ENCODE measurements around the gene SUPT6H. TPM values are rescaled to one million over a fixed set of nuclear protein-coding genes. Genes with fewer than 3 reads are reported as not detected.

SUPT6H gene
- total and polyA plus RNA-seq, 3 donors from 2014 or later, result 64.8 to 129 (median 121) TPM

GRCh38 chr17:28724500-28725165, 62.6 kb downstream of the SUPT6H start:
- H3K27me3 ChIP-seq, result no peaks in the 10 kb centered on the region
- no peak overlapping the region for H3K27ac ChIP-seq
- H3K9me3 ChIP-seq, result no peaks in the 10 kb centered on the region
- TF ChIP-seq CTCF (IDR thresholded peaks at IDR 0.05), result no peak
- TF ChIP-seq POLR2A (IDR thresholded peaks at IDR 0.05), result no peak
- H3K4me1 ChIP-seq, result peaks cover 32% of the 10 kb centered on the region
- no peaks in the 10 kb centered on the region for H3K36me3 ChIP-seq (ENCODE audit: low read depth, missing control alignments)
- H3K4me3 ChIP-seq, result no peak overlapping the region
- WGBS, 2 donors, result 75 to 81% methylated on average over 10 of the region's 10 CpGs
- intact Hi-C loops (cut with DNase I; ENCODE audit: low total_unique reads), result no loop called here
- no peak for DNase-seq

GRCh38 chr17:28725166-28725659, 63.2 kb downstream of the SUPT6H start:
- H3K27ac ChIP-seq, result peak overlapping the region in 1 of 2 donors; percentile 77
- no peaks in the 10 kb centered on the region for H3K36me3 ChIP-seq (ENCODE audit: low read depth, missing control alignments)
- no peaks in the 10 kb centered on the region for H3K27me3 ChIP-seq
- no peak for DNase-seq
- no peaks in the 10 kb centered on the region for H3K9me3 ChIP-seq
- TF ChIP-seq POLR2A (IDR thresholded peaks at IDR 0.05), result no peak
- no peak for TF ChIP-seq CTCF (IDR thresholded peaks at IDR 0.05)
- H3K4me3 ChIP-seq, result peak overlapping the region in 1 of 2 donors; percentile 71
- intact Hi-C loops (cut with DNase I; ENCODE audit: low total_unique reads), result no loop called here
- WGBS, 2 donors, result 13 to 24% methylated on average over 3 to 20 of the region's 20 CpGs
- peaks cover 32% of the 10 kb centered on the region for H3K4me1 ChIP-seq

GRCh38 chr17:28725660-28726225, 63.7 kb downstream of the SUPT6H start:
- TF ChIP-seq POLR2A (IDR thresholded peaks at IDR 0.05) (no peak), CTCF (IDR thresholded peaks at IDR 0.05) (no peak)
- Histone ChIP-seq H3K36me3 (ENCODE audit: low read depth, missing control alignments) (no peaks in the 10 kb centered on the region), H3K27me3 (no peaks in the 10 kb centered on the region), H3K9me3 (no peaks in the 10 kb centered on the region), H3K27ac (peak overlapping the region in 1 of 2 donors; percentile 77), H3K4me1 (peaks cover 31% of the 10 kb centered on the region), H3K4me3 (peak overlapping the region; percentile 71 to 82)
- intact Hi-C loops (cut with DNase I; ENCODE audit: low total_unique reads), result no loop called here
- 2% methylated on average over 38 of the region's 45 CpGs; no CpG with 5 or more reads in 1 of the 2 donors for WGBS, 2 donors
- DNase-seq, result peak; percentile 49

- 0% methylated on average over 37 of the region's 49 CpGs; no CpG with 5 or more reads in 1 of the 2 donors for WGBS, 2 donors
- DNase-seq, result peak; percentile 61
- H3K36me3 ChIP-seq (ENCODE audit: low read depth, missing control alignments), result no peaks in the 10 kb centered on the region
- peaks cover 26% of the 10 kb centered on the region for H3K4me1 ChIP-seq
- no peaks in the 10 kb centered on the region for H3K9me3 ChIP-seq
- H3K27ac ChIP-seq, result peak within 1 kb of the TSS; percentile 25 to 77
- intact Hi-C loops (cut with DNase I; ENCODE audit: low total_unique reads), result no loop called here
- no peaks in the 10 kb centered on the region for H3K27me3 ChIP-seq
- no peak for TF ChIP-seq CTCF (IDR thresholded peaks at IDR 0.05)
- no peak for TF ChIP-seq POLR2A (IDR thresholded peaks at IDR 0.05)
- H3K4me3 ChIP-seq, result peak within 1 kb of the TSS; percentile 71 to 82
Measured at GRCh38 chr17:28726226-28726626, 64.2 kb downstream of the SUPT6H start, which contains the start of gene TLCD1. TLCD1 (minus strand) TSS chr17:28726233; CDS start chr17:28726097, 136 bp downstream.

Data from testis (tissue), 3 donors.